HepG2 (cell line): ENCODE data around the gene TEC. TPM values are rescaled to one million over a fixed set of nuclear protein-coding genes. Genes with fewer than 3 reads are reported as not detected.

ENCODE experiments used
- ATAC-seq: fragments of 200-7000 bp; cut with Tn5 transposase; 3 replicates; pipeline ENCODE4 v1.9.1; 2020; ENCODE audit warnings: mild to moderate bottlenecking, moderate library complexity
- BruUV-seq: library from RNA; stranded (reverse); fragments of 400-500 nt; replicated peaks from 2 replicates; lab custom pipeline; 2021; lab: Mats Ljungman, UMichigan
- CTCF ChIA-PET: fragments of 300-600 bp; formaldehyde crosslinking; extraction: SDS; loops from one replicate; lab custom pipeline; 2021; ENCODE audit warnings: low total read pairs, inconsistent platforms, low intra/inter-chr PET ratio; lab: Yijun Ruan, JAX
- POLR2A ChIA-PET: fragments of 350-600 bp; sonication (Branson Sonifier 250); formaldehyde crosslinking; loops from one replicate; lab custom pipeline; 2020; ENCODE audit warnings: antibody characterized with exemption, inconsistent platforms; lab: Yijun Ruan, JAX
- DNase-seq: peaks from one replicate; pipeline ENCODE4 v3.0.0-alpha.2; 2015; ENCODE audit warnings: low spot score
- FAIRE-seq: peaks from 3 replicates; lab custom pipeline; 2011; peaks lifted over from hg19 to GRCh38; lab: Jason Lieb, UNC
- H2AFZ ChIP-seq: one replicate; pipeline ENCODE4 v1.6.1; 2011; ENCODE audit warnings: low read length, inconsistent platforms
- H3K27ac ChIP-seq: fragments of 300-600 bp; 3 replicates; pipeline ENCODE4 v1.8.0; 2011; ENCODE audit warnings: mixed run types, mild to moderate bottlenecking, mixed read lengths, low read length, inconsistent platforms; ENCODE audit not compliant: insufficient read depth; ENCODE audit errors: extremely low read length
- H3K27me3 ChIP-seq, 2 experiments: fragments of 200-600 bp in 1 of 2; 2 replicates in 1 of 2; 3 replicates in 1 of 2; pipeline versions ENCODE4 v1.6.0 to v1.8.0; 2011; ENCODE audit warnings: low read length in 2 of 2, mild to moderate bottlenecking in 2 of 2, moderate library complexity in 2 of 2, inconsistent platforms in 1 of 2; ENCODE audit not compliant: insufficient read depth in 2 of 2, control insufficient read depth in 1 of 2
- H3K36me3 ChIP-seq, 2 experiments: fragments of 200-600 bp in 1 of 2; replicated peaks in 1 of 2; 2 replicates in 1 of 2; 3 replicates in 1 of 2; pipeline versions ENCODE4 v1.5.1 to v1.8.0; 2011; ENCODE audit warnings: low read length in 2 of 2, inconsistent platforms in 1 of 2; ENCODE audit not compliant: insufficient read depth in 2 of 2, control insufficient read depth in 1 of 2
- H3K4me1 ChIP-seq: 2 replicates; pipeline ENCODE4 v1.5.1; 2012; ENCODE audit warnings: low read length, inconsistent platforms; ENCODE audit not compliant: insufficient read depth
- H3K4me2 ChIP-seq: 2 replicates; pipeline ENCODE4 v1.6.0; 2011; ENCODE audit warnings: low read depth, low read length, inconsistent platforms
- H3K4me3 ChIP-seq, 3 experiments: fragments of 200-600 bp in 1 of 3; sonication (generic), shearing (Covaris generic) in 1 of 3; replicated peaks in 1 of 3; 2 replicates each; pipeline ENCODE4 v1.5.1; 2011 to 2016; ENCODE audit warnings: low read length in 3 of 3, inconsistent platforms in 2 of 3, low read depth in 2 of 3, mild to moderate bottlenecking in 2 of 3, control low read depth in 1 of 3, mixed read lengths in 1 of 3; ENCODE audit not compliant: insufficient read depth in 1 of 3
- H3K79me2 ChIP-seq: one replicate; pipeline ENCODE4 v1.6.1; 2011; ENCODE audit warnings: low read length, inconsistent platforms; ENCODE audit not compliant: insufficient read depth
- H3K9ac ChIP-seq: 2 replicates; pipeline ENCODE4 v1.6.0; 2011; ENCODE audit warnings: mild to moderate bottlenecking, low read depth, low read length, inconsistent platforms; ENCODE audit not compliant: insufficient read depth
- H3K9me3 ChIP-seq: 2 replicates; pipeline ENCODE4 v1.5.1; 2012; ENCODE audit warnings: mild to moderate bottlenecking, low read length
- H4K20me1 ChIP-seq: 2 replicates; pipeline ENCODE4 v1.6.0; 2011; ENCODE audit warnings: inconsistent platforms, mild to moderate bottlenecking, low read length, moderate library complexity; ENCODE audit not compliant: insufficient read depth
- EEA1 ChIP-seq: sonication (generic); formaldehyde crosslinking; IDR thresholded peaks from 2 replicates; pipeline ENCODE4 v1.5.1; 2020; ENCODE audit warnings: mild to moderate bottlenecking, missing genetic modification reagents, borderline replicate concordance
- FOXM1 ChIP-seq: sonication (generic); formaldehyde crosslinking; IDR thresholded peaks from 2 replicates; pipeline ENCODE4 v1.5.0; 2020; ENCODE audit warnings: missing genetic modification reagents
- HDAC2 ChIP-seq: sonication (generic); formaldehyde crosslinking; IDR thresholded peaks from 2 replicates; pipeline ENCODE4 v1.4.0; 2020; ENCODE audit warnings: missing genetic modification reagents
- ZMYM3 ChIP-seq: sonication (generic); formaldehyde crosslinking; IDR thresholded peaks from 2 replicates; pipeline ENCODE4 v1.5.1; 2020; ENCODE audit warnings: mild to moderate bottlenecking, missing genetic modification reagents
- ZNF10 ChIP-seq: sonication (generic); formaldehyde crosslinking; IDR thresholded peaks from 2 replicates; pipeline ENCODE4 v1.4.0; 2020; ENCODE audit warnings: mild to moderate bottlenecking, low read depth, missing genetic modification reagents, borderline replicate concordance
- ZNF263 ChIP-seq: sonication (generic); formaldehyde crosslinking; IDR thresholded peaks from 2 replicates; pipeline ENCODE4 v1.4.0; 2020; ENCODE audit warnings: missing genetic modification reagents
- WGBS: methylation state at CpG from one replicate; pipeline ENCODE4 v1.1.6; 2017; ENCODE audit warnings: low lambda C conversion rate; 5-methylcytosine and 5-hydroxymethylcytosine counted together
- in situ Hi-C: cut with HindIII; loops from 2 replicates; pipeline ENCODE4 v1.10.0; 2017; ENCODE audit warnings: low pct_unique_long_range_greater_than_20kb; ENCODE audit not compliant: extremely low pct_ligation_motif_present
- intact Hi-C: fragments of 100-400 bp; cut with micrococcal nuclease; formaldehyde crosslinking; loops from one replicate; pipeline ENCODE4 v1.10.0; 2022; ENCODE audit not compliant: unreplicated experiment
- polyA plus RNA-seq, 8 experiments: library from polyadenylated mRNA; depleted of rRNA in 3 of 8; stranded (reverse) in 7 of 8; unstranded in 1 of 8; fragments of >200 nt; fragmentation: Illumina TruSeq in 4 of 8; extraction: Trizol in 4 of 8; gene quantifications; 2 replicates each; pipeline versions ENCODE4 v1.2.1 to v1.2.3, GENCODE V29; 2011 to 2016; ENCODE audit warnings: low read depth in 4 of 8, missing spikeins in 1 of 8, mixed read lengths in 1 of 8; ENCODE audit not compliant: insufficient read depth in 1 of 8
- total RNA-seq, 5 experiments: library from RNA; depleted of rRNA; stranded (reverse); fragments of >200 nt; fragmentation: Illumina TruSeq; extraction: Trizol; gene quantifications; 2 replicates each; pipeline ENCODE4 v1.2.3, GENCODE V29; 2016; ENCODE audit warnings: low read depth in 1 of 5
- TF ChIP-seq, protein P1 (sequence below): sonication (generic); formaldehyde crosslinking; IDR thresholded peaks from 2 replicates; pipeline ENCODE4 v1.8.1; 2023; ENCODE audit warnings: mild to moderate bottlenecking, missing genetic modification reagents
- TF ChIP-seq, protein P2 (sequence below): sonication (generic); formaldehyde crosslinking; IDR thresholded peaks from 2 replicates; pipeline ENCODE4 v1.8.0; 2022; ENCODE audit warnings: missing genetic modification reagents, mild to moderate bottlenecking, moderate library complexity, borderline replicate concordance
- TF ChIP-seq, protein P3 (sequence below): IDR thresholded peaks from 2 replicates; pipeline ENCODE4 v1.6.1; 2016; ENCODE audit warnings: low read depth, control low read depth

TEC gene
- total and polyA plus RNA-seq, 2 of the 13 experiments (the other 11 are each of a cell fraction or from before 2014, with no cell fraction given): 0.05 to 0.20 TPM

- no peak for FAIRE-seq
- POLR2A ChIA-PET: no interaction called here
Observed at GRCh38 chr4:48262484-48262883, 7.2 kb downstream of the TEC start.

More at GRCh38 chr4:48262484-48262883, 7.2 kb downstream of the TEC start:
- H3K36me3 ChIP-seq: no peaks in the 10 kb centered on the region
- H2AFZ ChIP-seq: no peak overlapping the region
- H3K9ac ChIP-seq: no peak overlapping the region
- WGBS: 37% methylated on average over 2 of the region's 2 CpGs
- CTCF ChIA-PET: no interaction called here
- no peaks in the 10 kb centered on the region for H3K4me1 ChIP-seq
- ATAC-seq: no peak
- no peak overlapping the region for H3K4me3 ChIP-seq
- no peaks in the 10 kb centered on the region for H4K20me1 ChIP-seq
- no peak overlapping the region for H3K4me2 ChIP-seq
- TF ChIP-seq, protein P1, sequence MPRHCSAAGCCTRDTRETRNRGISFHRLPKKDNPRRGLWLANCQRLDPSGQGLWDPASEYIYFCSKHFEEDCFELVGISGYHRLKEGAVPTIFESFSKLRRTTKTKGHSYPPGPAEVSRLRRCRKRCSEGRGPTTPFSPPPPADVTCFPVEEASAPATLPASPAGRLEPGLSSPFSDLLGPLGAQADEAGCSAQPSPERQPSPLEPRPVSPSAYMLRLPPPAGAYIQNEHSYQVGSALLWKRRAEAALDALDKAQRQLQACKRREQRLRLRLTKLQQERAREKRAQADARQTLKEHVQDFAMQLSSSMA (CRISPR knock-in tag): no peak
- TF ChIP-seq EEA1: no peak
- TF ChIP-seq HDAC2 (CRISPR knock-in tag): no peak
- no peak for TF ChIP-seq ZNF10
- TF ChIP-seq, protein P2, sequence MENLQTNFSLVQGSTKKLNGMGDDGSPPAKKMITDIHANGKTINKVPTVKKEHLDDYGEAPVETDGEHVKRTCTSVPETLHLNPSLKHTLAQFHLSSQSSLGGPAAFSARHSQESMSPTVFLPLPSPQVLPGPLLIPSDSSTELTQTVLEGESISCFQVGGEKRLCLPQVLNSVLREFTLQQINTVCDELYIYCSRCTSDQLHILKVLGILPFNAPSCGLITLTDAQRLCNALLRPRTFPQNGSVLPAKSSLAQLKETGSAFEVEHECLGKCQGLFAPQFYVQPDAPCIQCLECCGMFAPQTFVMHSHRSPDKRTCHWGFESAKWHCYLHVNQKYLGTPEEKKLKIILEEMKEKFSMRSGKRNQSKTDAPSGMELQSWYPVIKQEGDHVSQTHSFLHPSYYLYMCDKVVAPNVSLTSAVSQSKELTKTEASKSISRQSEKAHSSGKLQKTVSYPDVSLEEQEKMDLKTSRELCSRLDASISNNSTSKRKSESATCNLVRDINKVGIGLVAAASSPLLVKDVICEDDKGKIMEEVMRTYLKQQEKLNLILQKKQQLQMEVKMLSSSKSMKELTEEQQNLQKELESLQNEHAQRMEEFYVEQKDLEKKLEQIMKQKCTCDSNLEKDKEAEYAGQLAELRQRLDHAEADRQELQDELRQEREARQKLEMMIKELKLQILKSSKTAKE: no peak
- TF ChIP-seq FOXM1 (CRISPR knock-in tag): no peak
- TF ChIP-seq, protein P3, sequence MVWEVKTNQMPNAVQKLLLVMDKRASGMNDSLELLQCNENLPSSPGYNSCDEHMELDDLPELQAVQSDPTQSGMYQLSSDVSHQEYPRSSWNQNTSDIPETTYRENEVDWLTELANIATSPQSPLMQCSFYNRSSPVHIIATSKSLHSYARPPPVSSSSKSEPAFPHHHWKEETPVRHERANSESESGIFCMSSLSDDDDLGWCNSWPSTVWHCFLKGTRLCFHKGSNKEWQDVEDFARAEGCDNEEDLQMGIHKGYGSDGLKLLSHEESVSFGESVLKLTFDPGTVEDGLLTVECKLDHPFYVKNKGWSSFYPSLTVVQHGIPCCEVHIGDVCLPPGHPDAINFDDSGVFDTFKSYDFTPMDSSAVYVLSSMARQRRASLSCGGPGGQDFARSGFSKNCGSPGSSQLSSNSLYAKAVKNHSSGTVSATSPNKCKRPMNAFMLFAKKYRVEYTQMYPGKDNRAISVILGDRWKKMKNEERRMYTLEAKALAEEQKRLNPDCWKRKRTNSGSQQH (CRISPR knock-in tag): no peak
- TF ChIP-seq ZMYM3 (CRISPR knock-in tag): no peak
- TF ChIP-seq ZNF263 (CRISPR knock-in tag): no peak
- no peak for DNase-seq
- no peaks in the 10 kb centered on the region for H3K9me3 ChIP-seq
- intact Hi-C loops (no loop called here), in situ Hi-C loops (no loop called here)
- H3K27ac ChIP-seq: no peak overlapping the region
- no peaks in the 10 kb centered on the region for H3K79me2 ChIP-seq
- H3K27me3 ChIP-seq: no peaks in the 10 kb centered on the region
- BruUV-seq: no TSS peak
